ENCODE measurements around the gene CMTM4.

- TF ChIP-seq CTCF (IDR thresholded peaks at IDR 0.05; ENCODE audit: insufficient read depth, low read length, poor library complexity, severe bottlenecking), result no peak
- no peak for TF ChIP-seq EZH2phosphoT487 (conservative IDR thresholded peaks at IDR 0.05; ENCODE audit: low read length)
These were observed 18.2 kb downstream of the CMTM4 start for GRCh38 chr16:66678337-66678736.

All from SU-DHL-6 (cell line).